Endothelial cell of umbilical vein (primary cell): ENCODE measurements around the gene RIC8B. TPM values are rescaled to one million over a fixed set of nuclear protein-coding genes. Genes with fewer than 3 reads are reported as not detected.

Experiments
- BruUV-seq: library from RNA; stranded (reverse); fragments of 400-500 nt; replicated peaks from 2 replicates; lab custom pipeline; 2021; lab: Mats Ljungman, UMichigan
- CTCF ChIA-PET: fragments of 300-600, 350-600 bp; sonication (Branson Sonifier 250); formaldehyde crosslinking; loops from one replicate; lab custom pipeline; 2021; ENCODE audit warnings: antibody characterized with exemption, inconsistent platforms; lab: Charles Lee
- POLR2A ChIA-PET: fragments of 300-600, 350-600 bp; sonication (Branson Sonifier 250); formaldehyde crosslinking; loops from one replicate; lab custom pipeline; 2021; ENCODE audit warnings: antibody characterized with exemption, inconsistent platforms; lab: Charles Lee
- DNase-seq: peaks from one replicate; pipeline ENCODE4 v3.0.0-alpha.2; 2011; ENCODE audit warnings: low read depth, low spot score
- FAIRE-seq: peaks from 2 replicates; lab custom pipeline; 2011; peaks lifted over from hg19 to GRCh38; lab: Jason Lieb, UNC
- H2AFZ ChIP-seq: 2 replicates; pipeline ENCODE4 v1.6.0; 2012; ENCODE audit warnings: low read depth, low read length, control low read depth, inconsistent platforms
- H3K27ac ChIP-seq: 2 replicates; pipeline ENCODE4 v1.5.1; 2011; ENCODE audit warnings: low read depth, mild to moderate bottlenecking, control low read depth, low read length, moderate library complexity; ENCODE audit not compliant: insufficient read depth
- H3K27me3 ChIP-seq, 2 experiments: 2 replicates each; pipeline versions ENCODE4 v1.6.0 to v1.6.1; 2011; ENCODE audit warnings: low read length in 2 of 2, mixed read lengths in 1 of 2; ENCODE audit not compliant: control insufficient read depth in 2 of 2, insufficient read depth in 2 of 2
- H3K36me3 ChIP-seq, 2 experiments: 2 replicates in 1 of 2; 3 replicates in 1 of 2; pipeline ENCODE4 v1.5.1; 2011; ENCODE audit warnings: low read length in 2 of 2, mild to moderate bottlenecking in 1 of 2, moderate library complexity in 1 of 2; ENCODE audit not compliant: control insufficient read depth in 2 of 2, insufficient read depth in 2 of 2; ENCODE audit errors: extremely low read depth in 1 of 2
- H3K4me1 ChIP-seq: 3 replicates; pipeline ENCODE4 v1.5.1; 2011; ENCODE audit warnings: mild to moderate bottlenecking, low read length; ENCODE audit not compliant: control insufficient read depth, insufficient read depth; ENCODE audit errors: extremely low read depth
- H3K4me2 ChIP-seq: 2 replicates; pipeline ENCODE4 v1.6.1; 2011; ENCODE audit warnings: low read length, control low read depth, mixed read lengths; ENCODE audit not compliant: insufficient read depth
- H3K4me3 ChIP-seq, 3 experiments: fragments of 200-600 bp in 1 of 3; sonication (generic), shearing (Covaris generic) in 1 of 3; replicated peaks in 1 of 3; 2 replicates each; pipeline ENCODE4 v1.5.1; 2011 to 2016; ENCODE audit warnings: control low read depth in 3 of 3, low read length in 3 of 3, mild to moderate bottlenecking in 2 of 3, inconsistent platforms in 1 of 3, low read depth in 1 of 3, moderate library complexity in 1 of 3; ENCODE audit not compliant: insufficient read depth in 1 of 3
- H3K79me2 ChIP-seq: 2 replicates; pipeline ENCODE4 v1.6.0; 2012; ENCODE audit warnings: low read length, inconsistent platforms; ENCODE audit not compliant: control insufficient read depth, insufficient read depth
- H3K9ac ChIP-seq: replicated peaks from 2 replicates; pipeline ENCODE3; 2011; ENCODE audit warnings: low read length, control low read depth; ENCODE audit not compliant: insufficient read depth; ENCODE audit errors: extremely low read depth
- H3K9me1 ChIP-seq: replicated peaks from 3 replicates; pipeline ENCODE4 v1.6.0; 2011; ENCODE audit warnings: mild to moderate bottlenecking, low read length; ENCODE audit not compliant: control insufficient read depth, insufficient read depth; ENCODE audit errors: extremely low read depth
- H3K9me3 ChIP-seq: replicated peaks from 2 replicates; pipeline ENCODE4 v1.5.1; 2012; ENCODE audit warnings: low read length, inconsistent platforms; ENCODE audit not compliant: control insufficient read depth, insufficient read depth
- H4K20me1 ChIP-seq: replicated peaks from 2 replicates; pipeline ENCODE3; 2011; ENCODE audit warnings: mild to moderate bottlenecking, low read length; ENCODE audit not compliant: control insufficient read depth, insufficient read depth; ENCODE audit errors: extremely low read depth
- CTCF ChIP-seq, 2 donors: IDR thresholded peaks; 1 replicate in 1 of 2; 2 replicates in 1 of 2; pipeline ENCODE4 v1.5.1; 2011; ENCODE audit warnings: low read length in 2 of 2, mild to moderate bottlenecking in 2 of 2, moderate library complexity in 2 of 2, control low read depth in 1 of 2, inconsistent platforms in 1 of 2, low read depth in 1 of 2; ENCODE audit not compliant: insufficient read depth in 1 of 2; ENCODE audit errors: extremely low read depth in 1 of 2
- EZH2 ChIP-seq: IDR thresholded peaks from 2 replicates; pipeline ENCODE4 v1.6.1; 2012; ENCODE audit warnings: borderline replicate concordance, low read depth, mild to moderate bottlenecking, moderate library complexity, low read length, inconsistent platforms; ENCODE audit not compliant: severe bottlenecking
- FOS ChIP-seq: IDR thresholded peaks from 2 replicates; pipeline ENCODE4 v1.6.1; 2011; ENCODE audit warnings: mild to moderate bottlenecking, low read length, moderate library complexity, borderline replicate concordance; ENCODE audit not compliant: insufficient read depth
- GATA2 ChIP-seq: IDR thresholded peaks from 2 replicates; pipeline ENCODE4 v1.7.0; 2011; ENCODE audit warnings: low read depth, mild to moderate bottlenecking, moderate library complexity, mixed read lengths, low read length; ENCODE audit not compliant: insufficient read length, insufficient read depth
- JUN ChIP-seq: IDR thresholded peaks from 2 replicates; pipeline ENCODE4 v1.6.1; 2011; ENCODE audit warnings: borderline replicate concordance, low read depth; ENCODE audit not compliant: insufficient read length, insufficient read depth
- MAX ChIP-seq: IDR thresholded peaks from 2 replicates; pipeline ENCODE4 v1.6.1; 2011; ENCODE audit not compliant: insufficient read depth, insufficient read length
- MYC ChIP-seq: IDR thresholded peaks from one replicate; pipeline ENCODE4 v1.6.1; 2011; ENCODE audit warnings: mild to moderate bottlenecking, low read depth, low read length
- POLR2A ChIP-seq: IDR thresholded peaks from 2 replicates; pipeline ENCODE4 v1.6.1; 2012; ENCODE audit warnings: low read depth, mild to moderate bottlenecking, control low read depth, low read length
- POLR2AphosphoS5 ChIP-seq: IDR thresholded peaks from 2 replicates; pipeline ENCODE4 v1.6.1; 2012; ENCODE audit warnings: low read depth, mild to moderate bottlenecking, control low read depth, low read length, moderate library complexity; ENCODE audit not compliant: insufficient read depth
- dilution Hi-C: fragments of 300-500 bp; cut with MboI; formaldehyde crosslinking; loops from one replicate; pipeline ENCODE4 v1.15.0; 2019; ENCODE audit warnings: low sequenced_read_pairs; ENCODE audit not compliant: extremely low pct_ligation_motif_present
- intact Hi-C: fragments of 100-400 bp; cut with micrococcal nuclease; formaldehyde crosslinking; loops from one replicate; pipeline ENCODE4 v1.10.0; 2022
- polyA plus RNA-seq, 4 experiments: library from polyadenylated mRNA; depleted of rRNA in 3 of 4; stranded (reverse) in 3 of 4; unstranded in 1 of 4; fragments of >200 nt; gene quantifications; 2 replicates each; pipeline versions ENCODE4 v1.2.1 to v1.2.3, GENCODE V29; 2011 to 2012; ENCODE audit warnings: missing spikeins in 1 of 4
- total RNA-seq: library from RNA; stranded (reverse); gene quantifications from 2 replicates; pipeline ENCODE4 v1.2.3, GENCODE V29; 2021

The RIC8B gene
- total and polyA plus RNA-seq, 2 donors (not counting 3 experiments of a cell fraction or from before 2014, with no cell fraction given): 4.1 to 13.7 TPM

GRCh38 chr12:106745181-106745745 lies 29.2 kb upstream of the RIC8B start:
- BruUV-seq: no TSS peak
- Histone ChIP-seq H3K9me1 (no peaks in the 10 kb centered on the region), H3K4me1 (no peaks in the 10 kb centered on the region), H3K9me3 (no peaks in the 10 kb centered on the region), H4K20me1 (no peaks in the 10 kb centered on the region), H3K27ac (no peak overlapping the region), H3K9ac (no peak overlapping the region), H3K36me3 (no peaks in the 10 kb centered on the region), H3K27me3 (peaks cover 7 to 16% of the 10 kb centered on the region in 2 experiments), H3K79me2 (no peaks in the 10 kb centered on the region), H3K4me3 (no peak overlapping the region), H2AFZ (no peak overlapping the region), H3K4me2 (no peak overlapping the region)
- FAIRE-seq (no peak), DNase-seq (no peak)
- dilution Hi-C loops: no loop called here
- CTCF ChIA-PET: no interaction called here
- intact Hi-C loops: no loop called here
- POLR2A ChIA-PET: no interaction called here
- no peak for TF ChIP-seq MAX
- TF ChIP-seq POLR2AphosphoS5: no peak
- no peak for TF ChIP-seq GATA2
- no peak for TF ChIP-seq EZH2
- no peak for TF ChIP-seq FOS
- no peak for TF ChIP-seq JUN
- TF ChIP-seq POLR2A: no peak
- no peak for TF ChIP-seq CTCF (IDR thresholded peaks at IDR 0.05; ENCODE audit: extremely low read depth in 1 of 2, insufficient read depth in 1 of 2, low read depth in 1 of 2, low read length in 2 of 2)
- TF ChIP-seq MYC: no peak
